MM.1S (cell line): Measurements from ENCODE around the gene GPA33.

Experiments
- CTCF ChIP-seq: fragments of 300-600 bp; sonication (generic); IDR thresholded peaks from 2 replicates; pipeline ENCODE4 v1.5.1; 2016; ENCODE audit warnings: antibody characterized with exemption, low read length, mixed read lengths
- EZH2 ChIP-seq: fragments of 300-600 bp; sonication (generic); optimal IDR thresholded peaks from 2 replicates; pipeline ENCODE3; 2017; ENCODE audit warnings: low read depth, mild to moderate bottlenecking, antibody characterized with exemption, low read length, mixed read lengths
- EZH2phosphoT487 ChIP-seq: fragments of 300-600 bp; sonication (generic); IDR thresholded peaks from 2 replicates; pipeline ENCODE4 v1.6.1; 2018; ENCODE audit warnings: antibody characterized with exemption, low read length

- TF ChIP-seq CTCF (no peak), EZH2 (no peak), EZH2phosphoT487 (no peak)
Observed at GRCh38 chr1:167088746-167089417, 1.3 kb downstream of the GPA33 start.
